ENCODE data around the gene ATP2B2.
A peak's percentile ranks its signal among the peaks of the same experiment; 100 is the strongest.

ATP2B2 gene

GRCh38 chr3:10468613-10469354 is 36.6 kb downstream of the ATP2B2 start:
- no peak for DNase-seq

- no peak for DNase-seq
Measured at GRCh38 chr3:10467904-10468612, 37.3 kb downstream of the ATP2B2 start.

GRCh38 chr3:10467204-10467603 is 38.2 kb downstream of the ATP2B2 start:
- DNase-seq: no peak

GRCh38 chr3:10466186-10466585 is 39.2 kb downstream of the ATP2B2 start:
- no peak for DNase-seq

- DNase-seq: no peak
Measured at GRCh38 chr3:10465161-10465560, 40.2 kb downstream of the ATP2B2 start.

GRCh38 chr3:10463533-10464434 is 41.6 kb downstream of the ATP2B2 start:
- DNase-seq: no peak

GRCh38 chr3:10462641-10463532 is 42.5 kb downstream of the ATP2B2 start:
- DNase-seq: no peak

GRCh38 chr3:10460951-10461545 is 44.3 kb downstream of the ATP2B2 start:
- no peak for DNase-seq

GRCh38 chr3:10459954-10460754 is 45.2 kb downstream of the ATP2B2 start:
- peak; percentile 17 for DNase-seq

- DNase-seq: no peak
Measured at GRCh38 chr3:10457560-10457959, 47.8 kb downstream of the ATP2B2 start.

GRCh38 chr3:10456981-10457380 is 48.4 kb downstream of the ATP2B2 start:
- no peak for DNase-seq

GRCh38 chr3:10455545-10455914 is 49.9 kb downstream of the ATP2B2 start:
- DNase-seq: no peak

- no peak for DNase-seq
Measured at GRCh38 chr3:10454907-10455544, 50.4 kb downstream of the ATP2B2 start.

- DNase-seq: no peak
Measured at GRCh38 chr3:10453431-10454163, 51.8 kb downstream of the ATP2B2 start.

GRCh38 chr3:10450494-10451440 is 54.6 kb downstream of the ATP2B2 start:
- DNase-seq: no peak

- DNase-seq: no peak
Measured at GRCh38 chr3:10449436-10449835, 56.0 kb downstream of the ATP2B2 start.

GRCh38 chr3:10448544-10448943 is 56.8 kb downstream of the ATP2B2 start:
- no peak for DNase-seq

GRCh38 chr3:10447527-10448260 is 57.7 kb downstream of the ATP2B2 start:
- no peak for DNase-seq

Measured in CD4-positive, alpha-beta T cell treated with Interleukin-6 for 4 hours (primary cell).